ENCODE data around the gene FAM98C.
A peak's percentile ranks its signal among the peaks of the same experiment; 100 is the strongest.
"Not testable (repeated sequence)": the region's sequence is repeated elsewhere in the genome, so short reads cannot be mapped to it uniquely, and the experiment has no call there.

FAM98C gene

GRCh38 chr19:38422438-38422837, 19.5 kb downstream of the FAM98C start:
- peaks cover 19% of the 10 kb centered on the region for H3K4me1 Mint-ChIP-seq (ENCODE audit: low read depth)
- no peaks in the 10 kb centered on the region for H3K9me3 Mint-ChIP-seq (ENCODE audit: low read depth)
- peaks cover 2% of the 10 kb centered on the region for H3K27me3 Mint-ChIP-seq
- H3K27ac Mint-ChIP-seq, result no peak overlapping the region
- H3K36me3 Mint-ChIP-seq, result no peaks in the 10 kb centered on the region
- H3K4me3 Mint-ChIP-seq, result no peak overlapping the region

DNA sequence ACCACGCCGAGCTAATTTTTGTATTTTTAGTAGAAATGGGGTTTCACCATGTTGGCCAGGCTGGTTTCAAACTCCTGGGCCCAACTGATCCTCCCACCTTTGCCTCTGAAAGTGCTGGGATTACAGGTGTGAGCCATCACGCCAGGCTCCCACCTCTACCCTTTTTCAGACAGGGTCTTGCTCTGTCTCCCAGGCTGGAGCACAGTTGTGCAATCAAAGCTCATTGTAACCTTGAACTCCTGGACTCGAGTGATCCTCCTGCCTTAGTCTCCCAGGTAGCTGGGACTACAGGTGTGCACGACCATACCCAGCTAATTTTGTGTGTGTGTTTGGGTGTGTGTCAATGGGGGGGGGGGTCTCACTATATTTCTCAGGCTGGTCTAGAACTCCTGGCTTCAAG, 21.4 kb downstream of the FAM98C start:
- H3K4me1 Mint-ChIP-seq (ENCODE audit: low read depth), result peaks cover 16% of the 10 kb centered on the region
- H3K9me3 Mint-ChIP-seq (ENCODE audit: low read depth), result no peaks in the 10 kb centered on the region
- H3K36me3 Mint-ChIP-seq, result no peaks in the 10 kb centered on the region
- H3K4me3 Mint-ChIP-seq, result no peak overlapping the region
- H3K27me3 Mint-ChIP-seq, result peaks cover 3% of the 10 kb centered on the region
- H3K27ac Mint-ChIP-seq, result no peak overlapping the region

- peaks cover 21% of the 10 kb centered on the region for H3K4me1 Mint-ChIP-seq (ENCODE audit: low read depth)
- H3K4me3 Mint-ChIP-seq, result no peak overlapping the region
- peaks cover 6% of the 10 kb centered on the region for H3K27me3 Mint-ChIP-seq
- H3K36me3 Mint-ChIP-seq, result no peaks in the 10 kb centered on the region
- H3K9me3 Mint-ChIP-seq (ENCODE audit: low read depth), result no peaks in the 10 kb centered on the region
- H3K27ac Mint-ChIP-seq, result no peak overlapping the region
Observed at GRCh38 chr19:38425222-38425809, 22.4 kb downstream of the FAM98C start.

GRCh38 chr19:38425810-38426466, 23.0 kb downstream of the FAM98C start, which contains the start of gene RASGRP4:
RASGRP4 (minus strand) TSS chr19:38426219; CDS start chr19:38426091, 128 bp downstream.
- Mint-ChIP-seq H3K4me1 (ENCODE audit: low read depth) (peaks cover 21% of the 10 kb centered on the region), H3K27ac (peak within 1 kb of the TSS; percentile 46), H3K9me3 (ENCODE audit: low read depth) (no peaks in the 10 kb centered on the region)

DNA sequence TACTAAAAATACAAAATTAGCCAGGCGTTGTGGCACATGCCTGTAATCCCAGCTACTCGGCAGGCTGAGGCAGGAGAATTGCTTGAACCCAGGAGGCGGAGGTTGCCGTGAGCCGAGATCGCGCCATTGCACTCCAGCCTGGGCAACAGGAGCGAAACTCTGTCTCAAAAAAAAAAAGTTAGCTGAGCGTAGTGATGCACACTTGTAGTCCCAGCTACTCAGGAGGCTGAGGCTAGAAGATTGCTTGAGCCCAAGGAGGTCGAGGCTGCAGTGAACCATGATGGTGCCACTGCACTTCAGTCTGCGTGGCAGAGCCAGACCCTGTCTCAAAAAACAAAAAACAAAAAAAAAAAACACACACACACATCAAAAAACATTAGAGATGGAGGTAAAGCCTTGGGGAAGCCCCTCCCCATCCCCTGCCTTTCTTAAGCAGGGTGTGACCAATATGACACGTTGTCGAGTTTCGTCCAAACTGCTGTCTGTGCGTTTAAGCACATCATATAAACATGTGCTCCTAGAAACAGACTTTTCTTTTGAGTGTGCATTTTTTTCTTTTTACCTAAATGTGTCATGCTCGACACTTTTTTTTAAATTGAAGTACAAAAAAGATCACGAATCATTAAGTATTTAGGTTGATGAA, 24.3 kb downstream of the FAM98C start:
- not testable (repeated sequence) for H3K27me3 Mint-ChIP-seq; H3K27ac Mint-ChIP-seq; H3K9me3 Mint-ChIP-seq (ENCODE audit: low read depth); H3K4me3 Mint-ChIP-seq; H3K36me3 Mint-ChIP-seq
- H3K4me1 Mint-ChIP-seq (ENCODE audit: low read depth), result peaks cover 21% of the 10 kb centered on the region

More at GRCh38 chr19:38425810-38426466, 23.0 kb downstream of the FAM98C start, which contains the start of gene RASGRP4:
- H3K36me3 Mint-ChIP-seq, result no peaks in the 10 kb centered on the region
- H3K27me3 Mint-ChIP-seq, result peaks cover 6% of the 10 kb centered on the region
- peak within 1 kb of the TSS; percentile 61 for H3K4me3 Mint-ChIP-seq

DNA sequence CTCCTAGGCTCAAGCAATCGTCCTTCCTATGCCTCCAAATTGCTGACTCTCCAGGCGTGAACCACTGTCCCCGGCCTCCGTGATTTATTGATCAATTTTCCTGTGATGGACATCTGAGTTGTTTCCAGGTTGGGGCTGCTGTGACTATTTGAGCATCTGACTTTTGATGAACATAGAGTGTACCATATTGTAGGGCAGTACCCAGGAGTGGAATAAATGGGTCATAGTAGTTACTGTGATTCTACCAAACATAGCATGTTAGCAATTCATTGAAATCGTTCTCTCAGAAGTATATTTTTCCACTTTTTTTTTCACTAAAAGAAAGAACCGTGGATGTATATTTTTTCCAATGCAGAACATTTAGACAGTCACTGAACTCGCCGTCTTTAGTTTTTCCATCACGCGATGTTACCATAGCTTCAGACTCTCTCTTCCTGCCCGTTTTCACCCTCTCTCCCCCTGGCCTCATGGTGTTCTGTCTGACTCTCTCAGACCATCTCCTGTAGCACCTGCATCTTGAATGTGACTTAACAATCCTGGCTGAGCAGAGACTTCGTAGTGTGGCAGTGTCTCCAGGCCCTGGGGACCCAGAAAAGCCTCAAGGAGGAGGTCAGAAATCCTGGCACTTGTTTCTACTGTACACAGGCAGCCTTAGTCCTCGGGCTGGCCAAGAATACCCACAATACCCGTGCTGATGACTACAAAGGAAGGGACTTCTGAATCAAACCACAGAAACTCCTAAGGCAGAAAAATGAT, 26.3 kb downstream of the FAM98C start:
- no peaks in the 10 kb centered on the region for H3K9me3 Mint-ChIP-seq (ENCODE audit: low read depth)
- H3K36me3 Mint-ChIP-seq, result no peaks in the 10 kb centered on the region
- H3K27ac Mint-ChIP-seq, result peak overlapping the region; percentile 93
- peak overlapping the region; percentile 42 for H3K4me3 Mint-ChIP-seq
- peaks cover 7% of the 10 kb centered on the region for H3K27me3 Mint-ChIP-seq
- H3K4me1 Mint-ChIP-seq (ENCODE audit: low read depth), result peaks cover 23% of the 10 kb centered on the region

- H3K4me1 Mint-ChIP-seq (ENCODE audit: low read depth), result peaks cover 25% of the 10 kb centered on the region
- no peaks in the 10 kb centered on the region for H3K9me3 Mint-ChIP-seq (ENCODE audit: low read depth)
- H3K27me3 Mint-ChIP-seq, result peaks cover 8% of the 10 kb centered on the region
- no peaks in the 10 kb centered on the region for H3K36me3 Mint-ChIP-seq
- peak overlapping the region; percentile 93 for H3K27ac Mint-ChIP-seq
- H3K4me3 Mint-ChIP-seq, result no peak overlapping the region
Observed at GRCh38 chr19:38429811-38430156, 26.9 kb downstream of the FAM98C start.

DNA sequence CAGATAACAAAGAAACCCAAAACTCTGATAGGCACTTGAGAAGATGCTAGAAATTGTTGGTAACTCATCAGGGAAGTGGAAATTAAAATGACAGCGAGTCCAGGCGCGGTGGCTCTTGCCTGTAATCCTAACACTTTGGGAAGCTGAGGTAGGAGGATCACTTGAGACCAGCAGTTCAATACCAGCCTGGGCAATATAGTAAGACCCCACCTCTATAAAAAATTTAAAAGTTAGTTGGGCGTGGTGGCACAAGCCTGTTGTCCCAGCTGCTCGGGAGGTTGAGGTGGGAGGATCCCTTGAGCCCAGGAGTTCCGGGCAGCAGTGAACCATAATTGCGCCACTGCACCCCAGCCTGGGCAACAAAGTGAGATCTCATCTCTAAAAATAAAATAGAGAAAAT, 28.0 kb downstream of the FAM98C start:
- Mint-ChIP-seq H3K9me3 (ENCODE audit: low read depth) (no peaks in the 10 kb centered on the region), H3K36me3 (no peaks in the 10 kb centered on the region), H3K27ac (no peak overlapping the region), H3K4me3 (no peak overlapping the region), H3K27me3 (peaks cover 8% of the 10 kb centered on the region), H3K4me1 (ENCODE audit: low read depth) (peaks cover 22% of the 10 kb centered on the region)

DNA sequence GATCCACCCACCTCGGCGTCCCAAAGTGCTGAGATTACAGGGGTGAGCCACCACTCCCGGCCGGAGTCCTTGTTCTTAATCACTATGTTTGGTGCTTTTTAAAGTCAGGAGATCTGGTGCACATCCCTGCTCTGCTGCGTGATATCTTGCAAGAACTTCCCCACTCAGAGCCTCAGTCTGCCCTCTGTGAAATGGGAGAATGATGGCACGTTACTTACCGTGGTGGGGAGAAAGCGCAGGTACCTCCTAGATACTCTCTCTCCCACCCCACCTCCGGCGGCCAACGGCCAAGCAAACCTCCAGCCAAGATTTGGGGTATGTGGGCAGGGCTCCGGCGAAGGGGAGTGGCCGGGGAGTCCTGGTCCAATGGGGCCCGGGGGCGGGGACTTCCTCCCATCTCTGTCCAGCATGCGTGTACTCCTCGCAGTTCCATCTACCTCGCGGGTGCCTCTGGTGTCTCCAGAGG, 30.4 kb downstream of the FAM98C start, which contains the start of gene RYR1:
RYR1 (plus strand) TSS at position 424 of the 466 bp plus-strand sequence. CDS start 139 bp downstream, outside the sequence.
- H3K9me3 Mint-ChIP-seq (ENCODE audit: low read depth), result no peaks in the 10 kb centered on the region
- H3K4me3 Mint-ChIP-seq, result no peak within 1 kb of the TSS
- peaks cover 11% of the 10 kb centered on the region for H3K27me3 Mint-ChIP-seq
- H3K4me1 Mint-ChIP-seq (ENCODE audit: low read depth), result peaks cover 13% of the 10 kb centered on the region
- no peak within 1 kb of the TSS for H3K27ac Mint-ChIP-seq
- no peaks in the 10 kb centered on the region for H3K36me3 Mint-ChIP-seq

DNA sequence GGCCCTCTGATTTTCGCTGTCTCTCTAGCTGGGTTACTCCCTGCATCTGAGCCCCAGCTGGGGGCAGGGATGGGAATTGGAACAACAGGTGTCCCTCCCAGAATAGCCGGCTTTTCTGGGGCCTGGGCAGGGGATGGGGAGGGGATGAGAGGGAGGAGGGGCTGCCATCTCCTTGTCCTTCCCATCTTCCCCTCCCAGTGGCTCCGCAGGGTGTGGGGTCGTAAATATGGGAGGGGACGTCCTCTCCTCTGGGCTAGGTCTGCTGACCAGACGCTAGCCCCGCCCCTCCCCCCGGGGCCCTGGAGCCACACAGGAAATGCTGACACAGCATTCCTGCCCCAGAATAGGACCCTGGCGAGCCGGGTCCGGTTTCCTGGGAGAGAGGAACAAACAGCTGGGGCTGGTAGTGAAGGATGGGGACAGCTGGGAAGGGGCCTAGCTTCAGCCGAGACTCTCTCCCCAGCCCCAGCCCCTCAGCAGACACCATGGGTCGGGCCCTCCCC, 31.7 kb downstream of the FAM98C start:
- H3K36me3 Mint-ChIP-seq, result no peaks in the 10 kb centered on the region
- H3K4me3 Mint-ChIP-seq, result no peak overlapping the region
- H3K9me3 Mint-ChIP-seq (ENCODE audit: low read depth), result no peaks in the 10 kb centered on the region
- H3K4me1 Mint-ChIP-seq (ENCODE audit: low read depth), result peaks cover 5% of the 10 kb centered on the region
- H3K27ac Mint-ChIP-seq, result no peak overlapping the region
- peaks cover 8% of the 10 kb centered on the region for H3K27me3 Mint-ChIP-seq

- H3K4me1 Mint-ChIP-seq (ENCODE audit: low read depth), result peaks cover 3% of the 10 kb centered on the region
- no peaks in the 10 kb centered on the region for H3K36me3 Mint-ChIP-seq
- peaks cover 10% of the 10 kb centered on the region for H3K27me3 Mint-ChIP-seq
- no peak overlapping the region for H3K4me3 Mint-ChIP-seq
- no peak overlapping the region for H3K27ac Mint-ChIP-seq
- no peaks in the 10 kb centered on the region for H3K9me3 Mint-ChIP-seq (ENCODE audit: low read depth)
Observed at GRCh38 chr19:38437295-38437694, 34.4 kb downstream of the FAM98C start.

- Mint-ChIP-seq H3K9me3 (ENCODE audit: low read depth) (no peaks in the 10 kb centered on the region), H3K4me3 (no peak overlapping the region), H3K27me3 (peaks cover 10% of the 10 kb centered on the region), H3K4me1 (ENCODE audit: low read depth) (peaks cover 3% of the 10 kb centered on the region), H3K36me3 (no peaks in the 10 kb centered on the region), H3K27ac (no peak overlapping the region)
Observed at GRCh38 chr19:38437917-38438316, 35.0 kb downstream of the FAM98C start.

DNA sequence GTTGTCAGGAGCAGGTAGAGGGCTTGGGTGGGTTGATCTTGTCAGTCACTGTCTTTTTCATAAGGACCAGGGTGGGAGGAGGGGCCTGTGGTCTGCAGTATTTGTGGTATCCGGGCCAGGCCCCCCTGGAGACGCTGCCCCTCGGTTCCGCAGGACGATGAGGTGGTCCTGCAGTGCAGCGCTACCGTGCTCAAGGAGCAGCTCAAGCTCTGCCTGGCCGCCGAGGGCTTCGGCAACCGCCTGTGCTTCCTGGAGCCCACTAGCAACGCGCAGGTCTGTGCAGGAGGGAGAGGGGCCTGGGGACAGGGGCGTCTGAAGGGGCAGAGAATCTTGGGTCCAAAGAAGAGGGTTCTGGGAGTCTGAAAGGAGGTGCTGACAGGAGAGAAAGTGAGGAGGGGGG, 37.7 kb downstream of the FAM98C start:
- no peaks in the 10 kb centered on the region for H3K9me3 Mint-ChIP-seq (ENCODE audit: low read depth)
- H3K4me1 Mint-ChIP-seq (ENCODE audit: low read depth), result no peaks in the 10 kb centered on the region
- peaks cover 9% of the 10 kb centered on the region for H3K27me3 Mint-ChIP-seq
- H3K36me3 Mint-ChIP-seq, result no peaks in the 10 kb centered on the region
- no peak overlapping the region for H3K27ac Mint-ChIP-seq
- no peak overlapping the region for H3K4me3 Mint-ChIP-seq

- Mint-ChIP-seq H3K27ac (no peak overlapping the region), H3K4me3 (no peak overlapping the region), H3K36me3 (no peaks in the 10 kb centered on the region), H3K27me3 (peaks cover 5% of the 10 kb centered on the region), H3K4me1 (ENCODE audit: low read depth) (no peaks in the 10 kb centered on the region), H3K9me3 (ENCODE audit: low read depth) (no peaks in the 10 kb centered on the region)
Observed at GRCh38 chr19:38441657-38442348, 38.9 kb downstream of the FAM98C start.

Data from activated naive CD8-positive, alpha-beta T cell (primary cell).